PC-3 (cell line): Measurements from ENCODE around the gene SMIM31.

Experiments
- CTCF ChIP-seq: fragments of 300-600 bp; sonication (generic); conservative IDR thresholded peaks from 2 replicates; pipeline ENCODE4 v1.5.1; 2017; ENCODE audit warnings: antibody characterized with exemption, low read depth, mild to moderate bottlenecking, low read length
- EZH2 ChIP-seq: fragments of 300-600 bp; sonication (generic); IDR thresholded peaks from one replicate; pipeline ENCODE4 v1.6.1; 2017; ENCODE audit warnings: antibody characterized with exemption, mild to moderate bottlenecking, low read length; ENCODE audit not compliant: unreplicated experiment
- EZH2phosphoT487 ChIP-seq: fragments of 300-600 bp; sonication (generic); IDR thresholded peaks from 2 replicates; pipeline ENCODE4 v1.6.1; 2018; ENCODE audit warnings: mild to moderate bottlenecking, antibody characterized with exemption, low read length, borderline replicate concordance

GRCh38 chr4:164847016-164847415 is 93.1 kb downstream of the SMIM31 start:
- TF ChIP-seq CTCF (no peak), EZH2 (no peak), EZH2phosphoT487 (no peak)
